Neural cell (in vitro differentiated cells): ENCODE results near the gene HOXB1. TPM values are rescaled to one million over a fixed set of nuclear protein-coding genes. Genes with fewer than 3 reads are reported as not detected.

ENCODE experiments used
- H2AFZ ChIP-seq: fragments of 200-600, 300-800 bp; sonication (generic), shearing (Covaris generic); 2 replicates; pipeline ENCODE4 v1.6.0; 2014; ENCODE audit warnings: low read depth, mild to moderate bottlenecking, antibody characterized with exemption, low read length, moderate library complexity
- H3F3A ChIP-seq: fragments of 200-600 bp; shearing (Covaris generic); 2 replicates; pipeline ENCODE4 v1.6.1; 2016; ENCODE audit warnings: mild to moderate bottlenecking, moderate library complexity, mixed read lengths, antibody characterized with exemption, low read length; ENCODE audit not compliant: insufficient read depth, poor library complexity, severe bottlenecking
- H3K27ac ChIP-seq: fragments of 200-600, 300-800 bp; sonication (generic), shearing (Covaris generic); 2 replicates; pipeline ENCODE4 v1.5.1; 2014; ENCODE audit warnings: mild to moderate bottlenecking, low read length, moderate library complexity
- H3K27me3 ChIP-seq: fragments of 300-800, 200-600 bp; sonication (generic), shearing (Covaris generic); 2 replicates; pipeline ENCODE4 v1.6.0; 2014; ENCODE audit warnings: mild to moderate bottlenecking, low read depth, low read length, moderate library complexity; ENCODE audit not compliant: insufficient read depth
- H3K36me3 ChIP-seq: fragments of 300-800, 200-600 bp; sonication (generic), shearing (Covaris generic); 2 replicates; pipeline ENCODE4 v1.5.1; 2014; ENCODE audit warnings: mild to moderate bottlenecking, antibody characterized with exemption, low read length, moderate library complexity; ENCODE audit not compliant: insufficient read depth
- H3K4me2 ChIP-seq: fragments of 300-800, 200-600 bp; sonication (generic), shearing (Covaris generic); 2 replicates; pipeline ENCODE4 v1.6.0; 2014; ENCODE audit warnings: mild to moderate bottlenecking, low read length
- H3K4me3 ChIP-seq: fragments of 300-800, 200-600 bp; sonication (generic), shearing (Covaris generic); 2 replicates; pipeline ENCODE4 v1.5.1; 2014; ENCODE audit warnings: mild to moderate bottlenecking, low read length, moderate library complexity
- H3K79me2 ChIP-seq: fragments of 200-600 bp; shearing (Covaris generic); replicated peaks from 2 replicates; pipeline ENCODE4 v1.6.0; 2014; ENCODE audit warnings: mild to moderate bottlenecking, low read length, moderate library complexity; ENCODE audit not compliant: insufficient read depth
- H3K9ac ChIP-seq: fragments of 300-800, 200-600 bp; sonication (generic), shearing (Covaris generic); 2 replicates; pipeline ENCODE4 v1.6.1; 2016; ENCODE audit warnings: mild to moderate bottlenecking, low read length, mixed read lengths
- H3K9me2 ChIP-seq: fragments of 200-600 bp; shearing (Covaris generic); 2 replicates; pipeline ENCODE4 v1.6.1; 2016; ENCODE audit warnings: mild to moderate bottlenecking, low read length, mixed read lengths; ENCODE audit not compliant: insufficient read depth
- H3K9me3 ChIP-seq: fragments of 200-600, 300-800 bp; sonication (generic), shearing (Covaris generic); 2 replicates; pipeline ENCODE4 v1.6.1; 2016; ENCODE audit warnings: mild to moderate bottlenecking, mixed run types, low read length, moderate library complexity, mixed read lengths
- H4K20me1 ChIP-seq: fragments of 200-600 bp; shearing (Covaris generic); 2 replicates; pipeline ENCODE4 v1.6.1; 2016; ENCODE audit warnings: mild to moderate bottlenecking, mixed run types; ENCODE audit not compliant: insufficient read depth
- EP300 ChIP-seq: fragments of 450-650 bp; conservative IDR thresholded peaks from 2 replicates; pipeline ENCODE4 v1.6.1; 2014; ENCODE audit warnings: antibody characterized with exemption, mild to moderate bottlenecking, moderate library complexity; ENCODE audit not compliant: poor library complexity, severe bottlenecking
- EZH2 ChIP-seq: fragments of 200-600, 300-800 bp; shearing (Covaris generic), sonication (generic); IDR thresholded peaks from 2 replicates; pipeline ENCODE4 v1.6.1; 2014; ENCODE audit warnings: antibody characterized with exemption, low read length, borderline replicate concordance, mild to moderate bottlenecking; ENCODE audit not compliant: insufficient read depth, poor library complexity, severe bottlenecking
- MXI1 ChIP-seq: fragments of 450-650 bp; conservative IDR thresholded peaks from 2 replicates; pipeline ENCODE4 v1.6.1; 2014; ENCODE audit warnings: antibody characterized with exemption, mild to moderate bottlenecking; ENCODE audit not compliant: poor library complexity, severe bottlenecking
- POLR2AphosphoS5 ChIP-seq: IDR thresholded peaks from 2 replicates; pipeline ENCODE4 v1.6.1; 2012
- RAD21 ChIP-seq: fragments of 450-650 bp; conservative IDR thresholded peaks from 2 replicates; pipeline ENCODE4 v1.6.1; 2014; ENCODE audit warnings: antibody characterized with exemption, mild to moderate bottlenecking, moderate library complexity
- REST ChIP-seq: IDR thresholded peaks from 2 replicates; pipeline ENCODE4 v1.6.1; 2012; ENCODE audit warnings: borderline replicate concordance
- SMC3 ChIP-seq: fragments of 450-650 bp; conservative IDR thresholded peaks from 2 replicates; pipeline ENCODE4 v1.6.1; 2014; ENCODE audit warnings: antibody characterized with exemption, mild to moderate bottlenecking, moderate library complexity; ENCODE audit not compliant: poor library complexity
- TAF1 ChIP-seq: IDR thresholded peaks from 2 replicates; pipeline ENCODE4 v1.6.1; 2012; ENCODE audit warnings: low read depth
- polyA plus RNA-seq: library from polyadenylated mRNA; depleted of rRNA; stranded (reverse); fragments of >200 nt; gene quantifications from 2 replicates; pipeline ENCODE4 v1.2.3, GENCODE V29; 2014
- TF ChIP-seq, protein P1 (sequence below): fragments of 450-650 bp; IDR thresholded peaks from 2 replicates; pipeline ENCODE4 v1.5.1; 2014; ENCODE audit warnings: antibody characterized with exemption, mild to moderate bottlenecking, moderate library complexity; ENCODE audit not compliant: poor library complexity, severe bottlenecking

Gene HOXB1
- polyA plus RNA-seq, 1 donor from 2014 or later: not detected

GRCh38 chr17:48499248-48499647 is 31.6 kb downstream of the HOXB1 start:
- Histone ChIP-seq H3K27ac (no peak overlapping the region), H3K27me3 (peaks cover 57% of the 10 kb centered on the region), H3K4me2 (no peak overlapping the region), H3K9ac (no peak overlapping the region), H3F3A (no peaks in the 10 kb centered on the region), H2AFZ (no peak overlapping the region), H3K4me3 (no peak overlapping the region), H3K9me2 (no peaks in the 10 kb centered on the region), H4K20me1 (no peaks in the 10 kb centered on the region), H3K36me3 (no peaks in the 10 kb centered on the region), H3K79me2 (no peaks in the 10 kb centered on the region), H3K9me3 (no peaks in the 10 kb centered on the region)
- TF ChIP-seq MXI1 (no peak), SMC3 (no peak), TAF1 (no peak), POLR2AphosphoS5 (no peak), EP300 (no peak), REST (no peak)
- TF ChIP-seq, protein P1, sequence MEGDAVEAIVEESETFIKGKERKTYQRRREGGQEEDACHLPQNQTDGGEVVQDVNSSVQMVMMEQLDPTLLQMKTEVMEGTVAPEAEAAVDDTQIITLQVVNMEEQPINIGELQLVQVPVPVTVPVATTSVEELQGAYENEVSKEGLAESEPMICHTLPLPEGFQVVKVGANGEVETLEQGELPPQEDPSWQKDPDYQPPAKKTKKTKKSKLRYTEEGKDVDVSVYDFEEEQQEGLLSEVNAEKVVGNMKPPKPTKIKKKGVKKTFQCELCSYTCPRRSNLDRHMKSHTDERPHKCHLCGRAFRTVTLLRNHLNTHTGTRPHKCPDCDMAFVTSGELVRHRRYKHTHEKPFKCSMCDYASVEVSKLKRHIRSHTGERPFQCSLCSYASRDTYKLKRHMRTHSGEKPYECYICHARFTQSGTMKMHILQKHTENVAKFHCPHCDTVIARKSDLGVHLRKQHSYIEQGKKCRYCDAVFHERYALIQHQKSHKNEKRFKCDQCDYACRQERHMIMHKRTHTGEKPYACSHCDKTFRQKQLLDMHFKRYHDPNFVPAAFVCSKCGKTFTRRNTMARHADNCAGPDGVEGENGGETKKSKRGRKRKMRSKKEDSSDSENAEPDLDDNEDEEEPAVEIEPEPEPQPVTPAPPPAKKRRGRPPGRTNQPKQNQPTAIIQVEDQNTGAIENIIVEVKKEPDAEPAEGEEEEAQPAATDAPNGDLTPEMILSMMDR: no peak

- H3K27me3 ChIP-seq: peaks cover 58% of the 10 kb centered on the region
These were observed 32.5 kb downstream of the HOXB1 start for GRCh38 chr17:48498164-48498850.

More at GRCh38 chr17:48498164-48498850, 32.5 kb downstream of the HOXB1 start:
- Histone ChIP-seq H3K27ac (no peak overlapping the region), H3K36me3 (no peaks in the 10 kb centered on the region), H3K9me3 (no peaks in the 10 kb centered on the region), H3F3A (no peaks in the 10 kb centered on the region), H3K4me3 (no peak overlapping the region), H3K9ac (no peak overlapping the region), H3K79me2 (no peaks in the 10 kb centered on the region), H3K4me2 (no peak overlapping the region), H3K9me2 (no peaks in the 10 kb centered on the region), H4K20me1 (no peaks in the 10 kb centered on the region), H2AFZ (no peak overlapping the region)
- TF ChIP-seq MXI1 (no peak), POLR2AphosphoS5 (no peak), REST (no peak), EP300 (no peak), RAD21 (no peak), TAF1 (no peak), SMC3 (no peak), EZH2 (no peak)
- TF ChIP-seq, protein P1: no peak
